GM18868 (cell line): ENCODE results near the gene CASK.

Experiments used
- ATAC-seq: cut with Tn5 transposase; IDR thresholded peaks from one replicate; pipeline ENCODE4 v1.9.1; 2021; ENCODE audit warnings: mild to moderate bottlenecking, moderate library complexity; ENCODE audit not compliant: unreplicated experiment

The CASK gene

DNA sequence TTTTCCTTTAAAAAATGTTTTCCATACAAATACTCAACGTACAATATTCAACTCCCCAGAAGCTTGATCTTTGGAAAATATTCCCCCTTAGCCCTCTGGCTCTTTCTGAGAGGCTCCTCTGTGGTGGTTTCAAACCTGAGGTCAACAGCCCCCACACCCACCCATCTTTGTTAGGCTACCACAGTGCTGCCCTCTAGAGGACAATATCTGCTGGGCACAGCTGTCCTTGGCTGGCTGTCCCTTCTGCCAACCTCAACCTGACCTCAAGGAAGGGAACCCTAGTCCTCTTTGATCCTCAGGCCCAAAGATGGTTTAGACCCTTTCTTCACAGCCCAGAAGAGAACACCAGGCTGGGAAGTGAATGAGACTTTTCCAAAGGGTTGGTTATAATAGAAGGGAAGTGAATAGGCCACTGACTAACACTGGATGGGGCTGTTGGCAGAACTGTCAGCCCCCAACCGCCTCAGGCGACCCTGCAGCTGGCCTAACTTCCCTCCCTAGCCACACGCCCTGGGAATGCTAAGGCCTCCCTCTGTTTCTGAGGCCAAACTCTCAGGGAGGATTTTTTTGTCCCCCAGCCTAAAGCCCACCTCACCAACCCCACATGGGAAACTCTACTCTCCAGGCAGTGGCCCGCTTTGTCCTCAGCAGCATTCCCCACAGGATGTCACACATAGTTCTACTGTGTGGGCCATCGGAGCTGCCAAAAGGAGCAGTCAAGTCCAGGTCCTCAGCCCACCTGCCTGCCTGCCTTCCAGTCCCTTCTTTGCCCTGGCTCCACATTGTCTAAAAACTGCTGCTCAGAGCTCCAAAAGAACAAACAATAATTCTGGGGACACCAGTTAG, 441.9 kb downstream of the CASK start:
- ATAC-seq = no peak

GRCh38 chrX:41480508-41481260, 442.7 kb downstream of the CASK start:
- no peak for ATAC-seq

DNA sequence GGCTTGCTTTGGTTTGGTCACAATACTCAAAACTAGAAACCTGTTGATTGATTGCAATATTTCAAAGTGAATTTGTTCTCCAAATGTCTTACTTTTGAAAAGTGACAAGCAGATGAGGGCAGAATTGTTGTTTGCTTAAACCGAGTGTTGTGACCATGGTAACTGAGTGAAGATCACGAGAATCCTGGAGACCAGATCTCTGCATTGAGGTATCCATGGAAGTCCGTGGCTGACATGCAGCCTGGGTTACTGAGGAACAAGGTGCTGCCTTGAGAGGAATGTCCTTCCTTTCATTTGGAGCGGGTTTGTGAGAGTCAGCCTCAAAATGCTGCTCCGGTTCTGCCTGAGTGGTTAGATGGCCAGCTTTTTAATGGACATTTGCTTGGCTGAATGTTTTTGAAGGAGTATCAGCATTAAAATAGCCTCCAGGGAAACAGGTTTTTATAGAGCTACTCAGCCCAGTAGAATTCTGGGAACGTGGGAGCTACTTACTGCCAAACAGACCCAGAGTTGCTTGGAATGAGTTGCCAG, 444.9 kb downstream of the CASK start:
- no peak for ATAC-seq

DNA sequence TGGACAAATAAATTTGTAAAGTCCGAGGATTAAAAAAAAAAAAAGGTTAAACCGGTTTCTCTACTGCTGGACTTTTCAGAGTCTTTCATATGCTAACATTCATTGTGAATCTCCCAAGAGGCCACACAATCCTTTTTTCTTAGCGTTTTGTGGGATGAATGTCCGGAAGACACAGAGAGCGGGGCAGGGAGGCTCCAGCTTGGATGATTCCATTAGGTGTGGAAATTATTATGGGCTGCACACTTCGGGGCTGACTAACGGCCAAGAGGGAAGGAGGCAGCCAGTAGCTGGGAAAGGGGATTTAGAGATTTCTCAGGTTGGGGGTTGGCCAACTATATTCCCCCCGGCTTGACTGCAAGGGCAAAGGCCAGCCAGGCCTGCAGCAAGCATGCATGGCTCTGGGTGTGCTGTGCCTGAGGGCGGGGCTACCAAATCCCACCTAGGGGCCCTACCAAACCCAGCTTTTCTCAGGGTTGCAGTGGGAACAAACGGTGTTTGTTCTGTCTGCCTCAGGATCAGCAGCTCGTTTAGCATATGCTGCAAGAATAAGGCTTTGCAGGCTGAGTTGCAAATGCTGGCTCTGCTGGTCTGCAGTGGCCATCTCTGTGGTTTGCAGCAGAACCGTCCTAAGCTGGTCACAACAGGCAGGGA, 447.6 kb downstream of the CASK start:
- ATAC-seq = no peak

- no peak for ATAC-seq
Observed at GRCh38 chrX:41475191-41475590, 448.2 kb downstream of the CASK start.

GRCh38 chrX:41474726-41475100, 448.6 kb downstream of the CASK start:
- no peak for ATAC-seq

GRCh38 chrX:41473936-41474725, 449.2 kb downstream of the CASK start:
- ATAC-seq = no peak

GRCh38 chrX:41472231-41472815, 451.0 kb downstream of the CASK start:
- no peak for ATAC-seq

- no peak for ATAC-seq
Observed at GRCh38 chrX:41471786-41472185, 451.6 kb downstream of the CASK start.

GRCh38 chrX:41470706-41471105, 452.6 kb downstream of the CASK start:
- ATAC-seq = no peak

GRCh38 chrX:41468647-41469323, 454.6 kb downstream of the CASK start:
- no peak for ATAC-seq
